ENCODE data around the gene MMP23B.

MMP23B gene

DNA sequence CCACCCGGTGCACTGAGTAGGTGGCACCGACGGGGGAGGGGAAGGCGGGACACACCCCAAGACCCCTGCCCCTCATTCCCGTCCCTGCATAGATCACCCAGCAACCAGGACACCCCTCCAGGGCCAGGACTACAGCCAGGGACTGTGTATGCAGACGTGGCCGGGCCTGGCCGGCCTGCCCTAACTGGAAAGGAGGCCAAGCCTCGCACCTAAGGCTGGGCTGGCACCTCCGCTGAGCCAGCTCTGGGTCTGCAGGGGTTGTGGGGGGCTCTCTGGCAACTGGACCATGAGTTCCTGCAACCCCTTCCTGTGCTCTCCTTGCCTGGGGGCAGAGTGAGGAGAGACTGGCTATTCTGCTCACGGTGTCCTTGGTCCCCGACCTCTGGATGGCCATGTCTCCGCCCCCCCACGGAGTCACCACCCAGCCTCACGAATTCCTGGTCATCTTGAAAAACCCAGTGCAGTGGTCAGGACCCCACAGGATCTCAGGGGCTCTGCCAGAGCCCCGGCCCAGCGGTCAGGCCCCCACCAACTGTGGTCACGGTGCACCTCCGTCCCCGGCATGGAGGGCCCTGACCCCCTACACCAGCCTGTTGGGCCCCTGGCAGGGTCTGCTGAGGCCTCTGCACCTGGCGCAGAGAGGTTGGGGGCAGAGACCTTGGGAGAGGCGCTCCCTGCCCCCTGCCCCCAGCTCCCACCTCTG, 31.0 kb upstream of the MMP23B start:
- DNase-seq (no peak), ATAC-seq (ENCODE audit: insufficient read depth, low read depth) (no peak)
- Histone ChIP-seq H3K27ac (ENCODE audit: low read length) (no peak overlapping the region), H3K9me3 (ENCODE audit: insufficient read depth, low read length, severe bottlenecking) (no peaks in the 10 kb centered on the region), H3K27me3 (ENCODE audit: insufficient read depth, low read length, poor library complexity) (no peaks in the 10 kb centered on the region), H2AFZ (ENCODE audit: low read depth, low read length) (no peak overlapping the region), H3K4me3 (ENCODE audit: low read depth in 1 of 2, low read length in 2 of 2) (no peak overlapping the region), H3K4me1 (ENCODE audit: insufficient read depth, low read length) (no peaks in the 10 kb centered on the region), H3K79me2 (ENCODE audit: insufficient read depth, low read length) (no peaks in the 10 kb centered on the region), H3K4me2 (ENCODE audit: insufficient read depth, low read length) (no peak overlapping the region), H3K9ac (ENCODE audit: low read depth, low read length) (no peak overlapping the region), H4K20me1 (ENCODE audit: insufficient read depth, low read length) (no peaks in the 10 kb centered on the region), H3K36me3 (ENCODE audit: insufficient read depth, low read length) (no peaks in the 10 kb centered on the region)
- TF ChIP-seq, protein P1, sequence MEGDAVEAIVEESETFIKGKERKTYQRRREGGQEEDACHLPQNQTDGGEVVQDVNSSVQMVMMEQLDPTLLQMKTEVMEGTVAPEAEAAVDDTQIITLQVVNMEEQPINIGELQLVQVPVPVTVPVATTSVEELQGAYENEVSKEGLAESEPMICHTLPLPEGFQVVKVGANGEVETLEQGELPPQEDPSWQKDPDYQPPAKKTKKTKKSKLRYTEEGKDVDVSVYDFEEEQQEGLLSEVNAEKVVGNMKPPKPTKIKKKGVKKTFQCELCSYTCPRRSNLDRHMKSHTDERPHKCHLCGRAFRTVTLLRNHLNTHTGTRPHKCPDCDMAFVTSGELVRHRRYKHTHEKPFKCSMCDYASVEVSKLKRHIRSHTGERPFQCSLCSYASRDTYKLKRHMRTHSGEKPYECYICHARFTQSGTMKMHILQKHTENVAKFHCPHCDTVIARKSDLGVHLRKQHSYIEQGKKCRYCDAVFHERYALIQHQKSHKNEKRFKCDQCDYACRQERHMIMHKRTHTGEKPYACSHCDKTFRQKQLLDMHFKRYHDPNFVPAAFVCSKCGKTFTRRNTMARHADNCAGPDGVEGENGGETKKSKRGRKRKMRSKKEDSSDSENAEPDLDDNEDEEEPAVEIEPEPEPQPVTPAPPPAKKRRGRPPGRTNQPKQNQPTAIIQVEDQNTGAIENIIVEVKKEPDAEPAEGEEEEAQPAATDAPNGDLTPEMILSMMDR (IDR thresholded peaks at IDR 0.05; ENCODE audit: borderline replicate concordance, extremely low read depth, low read length, poor library complexity, severe bottlenecking) = no peak
- TF ChIP-seq EZH2 (IDR thresholded peaks at IDR 0.05; ENCODE audit: borderline replicate concordance, low read depth, low read length, severe bottlenecking) = no peak

GRCh38 chr1:1601564-1602303, 30.2 kb upstream of the MMP23B start:
- Histone ChIP-seq H3K9me3 (ENCODE audit: insufficient read depth, low read length, severe bottlenecking) (no peaks in the 10 kb centered on the region), H3K4me1 (ENCODE audit: insufficient read depth, low read length) (no peaks in the 10 kb centered on the region), H3K4me3 (ENCODE audit: low read depth in 1 of 2, low read length in 2 of 2) (no peak overlapping the region), H3K27me3 (ENCODE audit: insufficient read depth, low read length, poor library complexity) (no peaks in the 10 kb centered on the region), H3K27ac (ENCODE audit: low read length) (no peak overlapping the region), H4K20me1 (ENCODE audit: insufficient read depth, low read length) (no peaks in the 10 kb centered on the region), H3K36me3 (ENCODE audit: insufficient read depth, low read length) (no peaks in the 10 kb centered on the region), H3K4me2 (ENCODE audit: insufficient read depth, low read length) (no peak overlapping the region), H3K9ac (ENCODE audit: low read depth, low read length) (no peak overlapping the region), H3K79me2 (ENCODE audit: insufficient read depth, low read length) (no peaks in the 10 kb centered on the region), H2AFZ (ENCODE audit: low read depth, low read length) (no peak overlapping the region)
- TF ChIP-seq, protein P1 (IDR thresholded peaks at IDR 0.05; ENCODE audit: borderline replicate concordance, extremely low read depth, low read length, poor library complexity, severe bottlenecking) = no peak
- ATAC-seq (ENCODE audit: insufficient read depth, low read depth) (no peak), DNase-seq (no peak)

DNA sequence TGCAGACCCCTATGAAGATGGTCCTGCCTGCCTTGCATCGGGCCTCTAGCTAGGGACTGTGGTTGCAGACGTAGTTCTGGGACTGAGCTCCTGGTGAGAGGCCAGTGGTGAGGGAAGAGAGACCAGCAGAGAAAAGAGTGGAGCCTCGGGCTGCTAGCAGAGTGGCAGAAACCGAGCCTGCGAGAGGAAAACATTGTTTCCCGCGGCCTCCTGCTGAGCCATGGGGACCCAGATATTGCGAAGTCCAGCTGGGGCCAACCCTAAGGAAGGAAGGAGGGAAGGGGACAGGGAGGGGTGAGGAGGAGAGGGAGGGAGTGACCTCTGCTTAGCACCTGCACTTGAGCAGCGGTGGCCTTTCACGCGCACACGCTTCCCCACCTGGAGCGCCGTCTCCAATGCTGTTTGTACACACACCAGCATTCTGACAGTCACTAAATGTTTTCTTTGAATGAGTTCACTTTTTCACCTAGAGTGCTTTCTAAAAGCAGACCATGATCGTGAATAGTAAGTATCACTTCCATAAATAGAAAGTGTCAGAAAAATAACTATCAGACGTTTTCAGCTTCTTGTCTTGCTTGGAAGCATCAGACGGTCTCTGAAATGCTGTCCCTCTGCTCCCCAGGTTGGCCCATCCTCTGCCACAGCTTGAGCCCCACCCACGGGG, 29.5 kb upstream of the MMP23B start:
- no peaks in the 10 kb centered on the region for H3K27me3 ChIP-seq (ENCODE audit: insufficient read depth, low read length, poor library complexity)
- H3K9me3 ChIP-seq (ENCODE audit: insufficient read depth, low read length, severe bottlenecking) = no peaks in the 10 kb centered on the region
- H3K27ac ChIP-seq (ENCODE audit: low read length) = no peak overlapping the region
- H3K4me3 ChIP-seq (ENCODE audit: low read depth in 1 of 2, low read length in 2 of 2) = no peak overlapping the region
- TF ChIP-seq, protein P1 (IDR thresholded peaks at IDR 0.05; ENCODE audit: borderline replicate concordance, extremely low read depth, low read length, poor library complexity, severe bottlenecking) = no peak
- H3K9ac ChIP-seq (ENCODE audit: low read depth, low read length) = no peak overlapping the region
- H3K4me2 ChIP-seq (ENCODE audit: insufficient read depth, low read length) = no peak overlapping the region
- no peaks in the 10 kb centered on the region for H3K79me2 ChIP-seq (ENCODE audit: insufficient read depth, low read length)
- H4K20me1 ChIP-seq (ENCODE audit: insufficient read depth, low read length) = no peaks in the 10 kb centered on the region
- no peaks in the 10 kb centered on the region for H3K36me3 ChIP-seq (ENCODE audit: insufficient read depth, low read length)
- DNase-seq (no peak), ATAC-seq (ENCODE audit: insufficient read depth, low read depth) (no peak)
- no peak overlapping the region for H2AFZ ChIP-seq (ENCODE audit: low read depth, low read length)
- no peaks in the 10 kb centered on the region for H3K4me1 ChIP-seq (ENCODE audit: insufficient read depth, low read length)
